BE2C (cell line): ENCODE data around the gene RTTN.
A peak's percentile ranks its signal among the peaks of the same experiment; 100 is the strongest.

Experiments used
- DNase-seq: peaks from one replicate; pipeline ENCODE4 v3.0.0-alpha.2; 2020
- H3K27me3 ChIP-seq: fragments of 250-450 bp; sonication (Bioruptor Pico); 2 replicates; pipeline ENCODE4 v1.5.1; 2020; ENCODE audit warnings: mild to moderate bottlenecking
- H3K36me3 ChIP-seq: fragments of 250-450 bp; sonication (Bioruptor Pico); 2 replicates; pipeline ENCODE4 v1.5.1; 2020; ENCODE audit warnings: mild to moderate bottlenecking
- H3K4me1 ChIP-seq: fragments of 250-450 bp; sonication (Bioruptor Pico); 2 replicates; pipeline ENCODE4 v1.5.1; 2020
- H3K4me3 ChIP-seq: 2 replicates; pipeline ENCODE4 v1.5.1; 2011; ENCODE audit warnings: low read depth, low read length
- H3K9me3 ChIP-seq: fragments of 250-450 bp; sonication (Bioruptor Pico); 2 replicates; pipeline ENCODE4 v1.5.1; 2020
- CTCF ChIP-seq: IDR thresholded peaks from 2 replicates; pipeline ENCODE4 v1.5.1; 2012; ENCODE audit warnings: mild to moderate bottlenecking, low read depth, low read length

Gene RTTN

GRCh38 chr18:70015127-70015526 lies 190.4 kb downstream of the RTTN start:
- DNase-seq, result no peak
- no peak for TF ChIP-seq CTCF
- Histone ChIP-seq H3K4me3 (no peak overlapping the region), H3K36me3 (no peaks in the 10 kb centered on the region), H3K9me3 (no peaks in the 10 kb centered on the region), H3K4me1 (no peaks in the 10 kb centered on the region), H3K27me3 (no peaks in the 10 kb centered on the region)

- TF ChIP-seq CTCF, result no peak
- no peaks in the 10 kb centered on the region for H3K36me3 ChIP-seq
- no peaks in the 10 kb centered on the region for H3K9me3 ChIP-seq
- no peaks in the 10 kb centered on the region for H3K4me1 ChIP-seq
- no peaks in the 10 kb centered on the region for H3K27me3 ChIP-seq
- no peak overlapping the region for H3K4me3 ChIP-seq
- DNase-seq, result no peak
Observed at GRCh38 chr18:70005580-70005979, 199.9 kb downstream of the RTTN start.

- TF ChIP-seq CTCF, result no peak
- DNase-seq, result no peak
- Histone ChIP-seq H3K36me3 (no peaks in the 10 kb centered on the region), H3K4me3 (no peak overlapping the region), H3K27me3 (no peaks in the 10 kb centered on the region), H3K9me3 (no peaks in the 10 kb centered on the region), H3K4me1 (no peaks in the 10 kb centered on the region)
Observed at GRCh38 chr18:70004696-70005095, 200.8 kb downstream of the RTTN start.

GRCh38 chr18:69999656-70000055 lies 205.8 kb downstream of the RTTN start:
- no peaks in the 10 kb centered on the region for H3K27me3 ChIP-seq
- no peaks in the 10 kb centered on the region for H3K9me3 ChIP-seq
- H3K4me3 ChIP-seq, result no peak overlapping the region
- DNase-seq, result no peak
- no peak for TF ChIP-seq CTCF
- no peaks in the 10 kb centered on the region for H3K36me3 ChIP-seq
- H3K4me1 ChIP-seq, result no peaks in the 10 kb centered on the region; the same call in 1 of the 2 replicates

GRCh38 chr18:69998523-69998987 lies 206.9 kb downstream of the RTTN start:
- Histone ChIP-seq H3K27me3 (no peaks in the 10 kb centered on the region), H3K9me3 (no peaks in the 10 kb centered on the region), H3K4me3 (no peak overlapping the region), H3K36me3 (no peaks in the 10 kb centered on the region), H3K4me1 (no peaks in the 10 kb centered on the region; the same call in 1 of the 2 replicates)
- peak; percentile 56 for DNase-seq
- no peak for TF ChIP-seq CTCF

GRCh38 chr18:69996951-69997798 lies 208.3 kb downstream of the RTTN start:
- H3K4me3 ChIP-seq, result no peak overlapping the region
- no peaks in the 10 kb centered on the region; the same call in 1 of the 2 replicates for H3K4me1 ChIP-seq
- no peak for TF ChIP-seq CTCF
- no peaks in the 10 kb centered on the region for H3K36me3 ChIP-seq
- no peak for DNase-seq
- no peaks in the 10 kb centered on the region for H3K9me3 ChIP-seq
- no peaks in the 10 kb centered on the region for H3K27me3 ChIP-seq
